ES-I3 (cell line): ENCODE measurements around the gene ACBD3.

Experiments
- H3K36me3 ChIP-seq: 2 replicates; pipeline ENCODE4 v1.6.1; 2013; ENCODE audit warnings: mild to moderate bottlenecking, low read length, control low read depth, moderate library complexity; ENCODE audit not compliant: insufficient read depth
- H3K4me1 ChIP-seq: 2 replicates; pipeline ENCODE4 v1.6.1; 2013; ENCODE audit warnings: mild to moderate bottlenecking, control low read depth, low read length; ENCODE audit not compliant: insufficient read depth
- H3K9ac ChIP-seq: 2 replicates; pipeline ENCODE4 v1.6.1; 2013; ENCODE audit warnings: low read depth, mild to moderate bottlenecking, low read length, moderate library complexity
- H3K9me3 ChIP-seq: 2 replicates; pipeline ENCODE4 v1.6.1; 2013; ENCODE audit warnings: mild to moderate bottlenecking, low read length, moderate library complexity; ENCODE audit not compliant: control insufficient read depth, insufficient read depth

Gene ACBD3

GRCh38 chr1:226104671-226105121 is 81.8 kb downstream of the ACBD3 start:
- peaks cover 11% of the 10 kb centered on the region for H3K4me1 ChIP-seq
- H3K9me3 ChIP-seq: no peaks in the 10 kb centered on the region
- no peak overlapping the region for H3K9ac ChIP-seq
- no peaks in the 10 kb centered on the region for H3K36me3 ChIP-seq

GRCh38 chr1:226100436-226101391 is 85.8 kb downstream of the ACBD3 start:
- Histone ChIP-seq H3K9me3 (no peaks in the 10 kb centered on the region), H3K4me1 (peaks cover 20% of the 10 kb centered on the region), H3K36me3 (no peaks in the 10 kb centered on the region), H3K9ac (peak overlapping the region; percentile 39; the same call in 1 of the 2 replicates)

GRCh38 chr1:226098870-226099835 is 87.4 kb downstream of the ACBD3 start:
- Histone ChIP-seq H3K36me3 (no peaks in the 10 kb centered on the region), H3K9me3 (no peaks in the 10 kb centered on the region), H3K4me1 (peaks cover 15% of the 10 kb centered on the region), H3K9ac (no peak overlapping the region)

GRCh38 chr1:226097866-226098625 is 88.5 kb downstream of the ACBD3 start:
- H3K9ac ChIP-seq: no peak overlapping the region
- peaks cover 15% of the 10 kb centered on the region for H3K4me1 ChIP-seq
- no peaks in the 10 kb centered on the region for H3K36me3 ChIP-seq
- H3K9me3 ChIP-seq: no peaks in the 10 kb centered on the region

GRCh38 chr1:226095286-226095685 is 91.3 kb downstream of the ACBD3 start:
- peaks cover 12% of the 10 kb centered on the region for H3K4me1 ChIP-seq
- H3K9me3 ChIP-seq: no peaks in the 10 kb centered on the region
- H3K36me3 ChIP-seq: no peaks in the 10 kb centered on the region
- no peak overlapping the region for H3K9ac ChIP-seq
